Left colon (tissue), 2 donors: ENCODE results near the gene SLC46A2. TPM values are rescaled to one million over a fixed set of nuclear protein-coding genes. Genes with fewer than 3 reads are reported as not detected.

ENCODE experiments used
- ATAC-seq: fragments of 200-7000 bp; cut with Tn5 transposase; one replicate; pipeline ENCODE4 v1.9.1; 2020; ENCODE audit warnings: mild to moderate bottlenecking, moderate library complexity
- DNase-seq, 2 donors: peaks; one replicate each; pipeline ENCODE4 v3.0.0-alpha.2; 2020
- intact Hi-C, 2 donors: fragments of 100-400 bp; cut with DNase I in 1 of 2; cut with micrococcal nuclease in 1 of 2; formaldehyde crosslinking; loops; one replicate each; pipeline versions ENCODE4 v1.11.2 to v1.14.0; 2022; cut with DNase I, micrococcal nuclease
- total RNA-seq, 2 donors: library from RNA; stranded (reverse); fragmentation: NEBNext Ultra II Directional; extraction: Animal tissue kit (Norgen Biotek cat#: 25700); gene quantifications; one replicate each; pipeline ENCODE4 v1.2.1, GENCODE V29; 2021
- donor health status: DM: no; HTN: no; CAD: no.
- donor health status: DM: yes; HTN: yes; CAD: no.

The SLC46A2 gene
- total RNA-seq, 2 donors from 2014 or later: not detected

DNA sequence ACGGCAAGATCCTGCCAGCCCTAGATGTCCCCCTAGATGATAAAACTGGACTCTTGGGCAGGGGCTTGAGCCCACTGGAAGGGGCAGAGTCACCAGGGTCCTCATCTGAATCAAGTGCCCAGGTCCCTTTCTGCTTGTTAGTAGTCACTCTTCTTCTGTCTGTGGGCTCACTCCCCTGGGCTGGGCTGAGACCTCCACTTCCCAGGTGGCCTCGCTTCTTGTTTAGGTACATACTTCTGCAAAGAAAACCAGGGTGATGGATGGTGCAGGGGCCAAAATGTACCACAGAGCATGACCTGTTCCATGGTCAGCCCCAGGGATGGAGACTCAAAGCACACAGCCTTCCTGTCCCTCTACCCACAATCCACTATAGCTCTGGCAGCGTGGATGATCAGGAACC lies 845 bp upstream of the SLC46A2 start:
- DNase-seq: no peak
- intact Hi-C loops: no loop called here
- ATAC-seq: no peak

DNA sequence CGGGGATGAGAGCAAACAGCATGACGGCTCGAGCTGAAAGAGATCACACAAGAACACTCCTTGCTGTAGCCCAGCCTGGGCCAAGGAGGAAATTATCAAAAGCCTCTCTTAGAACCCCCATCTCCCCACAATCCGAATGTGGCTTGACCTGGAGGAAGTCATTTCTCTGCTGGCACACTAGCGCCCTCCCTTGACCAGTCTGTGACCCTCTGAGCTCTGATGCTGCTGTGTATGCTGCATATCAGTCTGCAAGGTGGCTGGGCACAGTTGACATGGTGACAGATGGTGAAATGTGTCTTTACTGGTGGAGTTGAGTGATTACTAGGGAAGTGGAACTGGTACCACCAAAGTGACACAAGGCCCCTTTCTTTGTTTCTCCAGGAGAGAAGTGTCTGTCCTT lies 3.3 kb downstream of the SLC46A2 start:
- no peak for ATAC-seq
- no peak for DNase-seq
- intact Hi-C loops: no loop called here

DNA sequence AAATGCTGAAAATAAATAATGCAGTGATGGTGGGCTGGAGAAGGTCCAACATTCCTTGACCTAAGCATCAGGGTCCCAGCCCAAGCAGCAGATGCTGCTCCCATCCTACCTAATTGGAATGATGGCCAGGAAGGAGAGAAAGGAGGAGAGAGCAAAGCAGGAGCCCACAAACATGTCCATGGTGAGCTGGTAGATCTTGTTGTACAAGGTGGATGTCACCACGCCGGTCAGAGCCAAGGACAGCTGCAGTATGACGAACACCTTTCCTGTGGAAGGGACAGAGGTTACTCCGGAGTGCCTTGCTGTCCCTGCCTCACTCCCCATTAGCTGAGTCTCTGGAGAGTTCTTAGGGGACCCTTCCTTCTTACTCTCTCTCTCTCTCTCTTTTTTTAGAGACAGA lies 4.3 kb downstream of the SLC46A2 start:
- intact Hi-C loops: no loop called here
- ATAC-seq (no peak), DNase-seq (no peak)

DNA sequence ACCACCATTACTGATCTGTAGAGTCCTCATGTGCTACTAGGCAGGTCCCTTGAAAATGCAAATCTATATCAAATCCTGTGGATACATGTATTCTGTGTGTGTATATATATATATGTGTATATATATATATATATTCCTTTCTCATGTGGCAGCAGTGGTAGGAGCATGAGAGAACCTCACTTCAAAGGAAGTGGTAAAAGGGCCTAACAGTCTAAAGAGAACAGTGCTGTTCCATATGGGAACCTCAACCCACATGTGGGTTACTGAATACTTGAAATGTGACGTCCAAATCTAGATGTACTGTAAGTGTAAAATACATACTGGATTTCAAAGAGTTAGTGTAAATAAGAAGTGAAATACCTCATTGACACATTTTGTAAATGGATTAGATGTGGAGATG lies 5.4 kb downstream of the SLC46A2 start:
- DNase-seq (no peak), ATAC-seq (no peak)
- intact Hi-C loops: no loop called here

DNA sequence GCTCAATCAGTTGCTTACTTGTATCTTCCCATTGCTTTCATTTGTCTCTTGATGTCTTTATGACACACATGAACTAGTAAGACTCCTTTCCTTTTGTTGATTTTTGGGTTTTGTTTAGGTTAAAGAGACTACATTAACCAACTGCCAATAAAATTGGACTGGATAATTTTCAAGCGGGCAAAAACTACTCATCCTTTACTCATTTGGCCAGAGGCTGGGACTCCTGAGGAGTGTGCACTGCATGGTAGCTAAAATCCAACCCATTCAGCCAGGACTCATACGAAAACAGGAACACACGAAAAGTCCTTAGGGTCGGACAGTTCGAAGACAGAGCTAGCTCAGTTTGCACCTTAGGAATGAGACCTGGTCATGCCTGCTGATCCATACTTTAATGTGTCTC lies 6.0 kb downstream of the SLC46A2 start:
- ATAC-seq (no peak), DNase-seq (no peak)
- intact Hi-C loops: no loop called here

DNA sequence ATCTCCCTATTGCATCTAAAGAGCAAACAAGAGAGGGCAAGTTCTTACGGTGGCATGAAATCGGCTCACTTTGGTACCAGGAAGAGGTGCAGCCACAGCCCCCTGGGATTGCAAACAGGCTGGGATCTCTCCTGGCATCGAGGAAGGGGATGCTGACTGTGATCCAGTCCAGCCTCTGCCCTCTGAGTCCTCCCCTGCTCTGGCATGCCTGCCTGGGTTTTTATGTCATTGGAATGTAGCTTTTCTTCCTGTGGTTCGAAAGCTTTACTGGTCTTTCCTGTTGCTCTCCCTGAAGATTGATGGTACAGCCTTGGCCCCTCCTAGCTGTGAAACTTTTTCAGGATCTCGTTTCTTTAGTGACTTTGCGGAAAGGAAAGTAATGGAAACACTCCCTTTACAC lies 6.6 kb downstream of the SLC46A2 start:
- ATAC-seq (no peak), DNase-seq (no peak)
- intact Hi-C loops: no loop called here

DNA sequence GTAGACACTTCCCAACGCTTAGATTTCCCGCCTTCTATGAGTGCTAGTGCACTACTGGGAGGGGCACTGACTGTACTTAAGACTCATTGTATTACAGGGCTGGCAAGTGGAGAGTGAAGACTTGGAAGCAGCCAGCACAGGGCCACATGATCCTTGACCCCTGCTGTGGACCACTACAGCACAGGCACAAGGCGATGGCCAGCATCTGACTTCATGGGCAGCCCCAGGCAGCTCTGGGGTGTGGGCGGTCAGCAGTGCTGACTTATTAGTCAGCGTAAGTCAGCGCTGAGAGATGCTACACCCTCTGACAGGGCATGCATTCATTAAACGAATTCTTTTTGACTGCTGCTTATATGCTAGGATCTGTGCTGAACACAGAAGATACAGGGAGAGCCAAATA lies 9.3 kb downstream of the SLC46A2 start:
- DNase-seq (no peak), ATAC-seq (no peak)
- intact Hi-C loops: no loop called here

DNA sequence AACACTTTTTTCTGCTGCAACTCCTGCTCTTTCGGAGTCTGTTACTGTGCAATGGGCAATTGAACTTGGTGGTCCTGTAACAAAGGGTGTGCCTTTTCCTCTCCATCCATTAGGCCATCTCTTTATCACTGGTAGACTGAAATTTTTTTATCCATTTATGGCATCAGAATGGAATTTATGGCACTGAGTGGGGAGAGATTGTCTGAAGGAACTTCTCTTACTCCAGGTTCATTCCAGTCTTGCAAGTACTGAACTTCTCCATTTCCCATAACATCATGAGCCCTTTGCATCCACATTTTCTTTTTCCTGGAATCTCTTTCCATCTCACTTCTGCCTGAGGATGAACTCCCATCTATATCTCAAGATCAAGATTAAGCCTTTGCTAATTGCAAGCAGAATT lies 10.0 kb downstream of the SLC46A2 start:
- DNase-seq (no peak), ATAC-seq (no peak)
- intact Hi-C loops: no loop called here

DNA sequence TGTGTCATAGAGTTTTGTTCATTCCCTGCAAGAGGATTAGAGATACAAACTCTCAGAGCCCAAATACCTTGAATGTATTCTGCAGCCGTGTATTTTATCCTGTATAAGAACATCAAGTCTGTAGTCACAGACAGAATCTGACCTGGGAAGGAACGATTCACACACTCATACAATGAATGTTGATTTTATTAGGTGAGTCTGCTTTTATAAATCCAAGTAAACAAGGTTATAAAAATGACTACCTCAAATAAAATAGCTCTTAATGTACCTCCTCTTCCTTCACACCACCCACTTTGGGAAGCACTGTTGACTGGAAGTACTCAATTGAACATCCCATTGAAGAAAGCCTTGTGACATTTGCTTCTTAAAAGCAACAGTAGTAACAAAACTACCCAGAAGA lies 11.9 kb downstream of the SLC46A2 start:
- intact Hi-C loops: no loop called here
- ATAC-seq: no peak

DNA sequence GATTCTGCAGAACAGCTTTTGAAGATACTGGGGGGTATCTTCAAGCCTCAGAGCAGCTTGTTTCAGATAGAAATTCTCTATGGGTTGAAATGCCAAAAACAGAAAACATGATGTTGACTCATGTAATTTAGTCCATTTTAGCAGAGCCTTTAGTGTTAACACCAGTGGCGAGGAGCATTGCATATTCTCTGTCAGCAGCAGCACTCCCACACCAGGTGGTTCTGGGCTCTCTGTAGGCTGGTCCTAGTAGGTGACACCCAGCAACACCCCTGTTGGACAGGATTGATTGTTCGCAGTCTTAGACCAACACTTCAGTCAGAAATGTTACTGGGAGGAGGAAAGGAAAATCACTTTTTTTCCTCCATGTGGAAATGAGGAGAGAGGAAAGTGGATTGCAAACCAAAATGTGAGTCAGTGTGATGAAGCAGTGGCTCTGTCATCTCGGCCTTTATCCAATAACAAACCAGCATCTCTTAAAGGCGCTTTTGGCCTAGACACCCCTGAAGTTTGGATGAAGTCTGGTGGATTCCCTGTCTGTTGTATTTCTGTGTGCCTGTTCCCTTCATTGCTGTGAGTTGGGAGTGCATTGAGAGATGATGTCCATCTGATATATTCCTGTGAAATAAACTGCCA lies 16.8 kb downstream of the SLC46A2 start:
- intact Hi-C loops: no loop called here
- DNase-seq: no peak
- no peak for ATAC-seq

More for the DNA sequence above, 11.9 kb downstream of the SLC46A2 start:
- DNase-seq: no peak

DNA sequence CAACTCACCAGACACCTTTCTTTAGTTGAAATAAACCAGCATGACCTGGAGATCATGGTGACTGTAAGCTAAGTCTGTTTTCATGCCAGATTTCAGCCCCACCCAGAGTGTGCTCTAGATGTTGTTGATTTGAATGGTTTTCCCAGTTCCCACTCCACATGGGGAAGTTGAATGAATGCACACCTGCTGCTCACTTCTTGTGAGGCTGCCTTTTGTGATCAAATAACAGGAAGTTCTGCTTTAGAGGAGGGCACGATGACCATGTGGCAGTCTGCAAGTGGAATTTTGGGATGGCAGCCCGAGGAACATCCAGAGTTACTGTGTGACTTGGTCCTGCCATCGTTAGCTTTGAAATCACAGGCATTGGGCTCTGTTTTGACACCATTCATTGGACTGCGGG lies 18.7 kb downstream of the SLC46A2 start:
- intact Hi-C loops: no loop called here
- ATAC-seq (no peak), DNase-seq (no peak)

DNA sequence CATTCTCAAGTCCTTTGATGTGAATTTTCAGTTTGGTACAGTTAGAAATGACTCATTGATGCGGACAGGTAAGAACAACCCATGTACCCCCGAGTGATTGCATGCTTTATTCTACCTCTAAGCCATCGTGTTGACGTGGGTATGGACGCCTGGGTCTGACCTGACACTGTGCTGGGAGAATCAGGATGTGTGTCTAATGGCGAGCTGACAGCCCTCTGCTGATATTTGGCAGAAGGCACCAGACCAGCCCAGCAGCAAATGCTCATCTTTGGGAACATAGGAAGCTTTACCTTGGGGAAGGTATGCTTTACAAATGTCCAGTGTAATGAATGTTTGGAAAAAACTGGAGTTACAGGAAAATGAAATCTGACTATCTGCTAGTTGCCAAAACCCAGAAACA lies 20.1 kb downstream of the SLC46A2 start:
- ATAC-seq (no peak), DNase-seq (no peak)
- intact Hi-C loops: no loop called here

DNA sequence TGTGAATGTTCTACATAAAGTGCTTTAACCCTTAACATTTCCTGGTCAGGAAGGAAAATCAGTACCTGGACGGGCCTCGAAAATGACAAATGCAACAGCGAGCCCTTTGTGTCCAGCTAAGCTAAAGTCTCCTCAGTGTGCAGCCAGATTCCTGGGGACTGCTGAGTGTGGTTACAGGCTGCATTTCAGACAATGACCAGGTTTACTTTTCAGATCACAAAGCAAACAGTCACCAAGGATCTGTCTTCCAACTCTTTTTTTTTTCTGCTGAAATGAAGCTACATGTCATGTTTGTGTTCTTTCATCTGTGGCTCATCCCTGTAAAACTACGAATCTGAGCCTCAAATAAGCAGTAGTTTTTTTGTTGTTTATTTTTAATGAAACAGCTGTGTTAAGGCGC lies 20.8 kb downstream of the SLC46A2 start:
- ATAC-seq (no peak), DNase-seq (no peak)
- intact Hi-C loops: no loop called here

DNA sequence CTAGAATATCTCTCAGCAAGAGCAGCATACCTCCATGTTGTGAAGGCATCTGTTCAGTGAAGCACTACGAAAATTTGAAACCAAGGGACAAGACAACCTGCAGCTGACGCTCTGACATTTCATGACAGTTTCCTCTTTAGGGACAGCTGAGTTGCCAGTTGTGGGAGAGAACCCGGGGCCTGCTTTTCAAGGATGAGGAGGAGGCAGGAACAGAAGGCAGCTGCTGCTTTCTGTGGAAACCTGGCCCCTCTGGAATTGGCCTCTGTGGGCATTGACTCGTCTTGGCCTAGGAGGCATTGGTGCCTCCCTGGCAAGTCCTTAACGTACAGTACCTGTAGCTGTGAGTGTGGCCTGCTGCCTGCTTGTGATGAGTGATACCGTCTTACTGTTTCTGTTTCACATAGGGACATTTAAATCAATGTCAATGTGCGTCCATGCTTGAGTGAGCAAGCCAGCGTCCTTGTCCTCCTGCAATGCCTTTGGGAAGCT lies 21.6 kb downstream of the SLC46A2 start:
- DNase-seq (no peak), ATAC-seq (no peak)
- intact Hi-C loops: no loop called here

DNA sequence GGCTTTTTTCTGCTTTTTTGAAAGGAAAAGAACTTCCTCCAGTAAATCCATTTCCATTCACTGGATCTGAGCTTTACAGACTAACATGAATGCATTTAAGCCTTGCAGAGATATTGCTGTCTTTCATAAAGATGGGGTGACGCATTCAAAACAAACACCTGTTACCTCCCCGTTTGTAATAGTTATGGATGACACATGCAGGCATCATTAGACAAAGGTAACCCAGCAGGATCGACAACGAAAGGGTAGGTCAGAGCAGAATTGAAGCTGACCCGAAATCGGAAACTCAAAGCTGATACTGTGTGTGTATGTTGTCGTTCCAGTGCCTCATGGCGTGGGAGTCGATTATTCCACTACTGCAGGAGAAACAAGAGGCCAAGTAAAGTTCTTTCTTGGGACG lies 22.2 kb downstream of the SLC46A2 start:
- ATAC-seq (no peak), DNase-seq (no peak)
- intact Hi-C loops: no loop called here

DNA sequence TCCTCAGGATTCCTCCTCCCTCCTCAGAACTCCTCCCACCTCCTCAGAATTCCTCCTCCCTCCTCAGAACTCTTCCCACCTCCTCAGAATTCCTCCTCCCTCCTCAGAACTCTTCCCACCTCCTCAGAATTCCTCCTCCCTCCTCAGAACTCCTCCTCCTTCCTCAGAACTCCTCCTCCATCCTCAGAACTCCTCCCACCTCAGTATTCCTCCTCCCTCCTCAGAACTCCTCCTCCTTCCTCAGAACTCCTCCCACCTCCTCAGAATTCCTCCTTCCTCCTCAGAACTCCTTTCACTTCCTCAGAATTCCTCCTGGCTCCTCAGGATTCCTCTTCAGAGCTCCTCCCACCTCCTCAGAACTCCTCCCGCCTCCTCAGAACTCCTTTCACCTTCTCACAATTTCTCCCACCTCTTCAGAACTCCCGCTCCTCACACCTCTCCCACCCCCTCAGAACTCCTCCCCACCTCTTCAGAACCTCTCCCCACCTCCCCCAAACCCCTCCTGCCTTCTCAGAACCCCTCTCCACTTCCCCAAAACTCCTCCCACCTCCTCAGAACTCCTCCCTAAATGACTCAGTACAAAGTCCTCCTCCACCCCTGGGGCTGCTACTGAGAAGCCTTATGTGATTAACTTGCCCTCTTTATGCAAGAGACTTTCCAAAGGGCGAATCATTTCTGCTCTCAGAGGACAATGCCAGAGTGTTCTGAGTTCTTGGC lies 23.2 kb downstream of the SLC46A2 start:
- intact Hi-C loops: no loop called here
- peak; percentile 90 for ATAC-seq
- peak in 1 of 2 donors; percentile 58 for DNase-seq

DNA sequence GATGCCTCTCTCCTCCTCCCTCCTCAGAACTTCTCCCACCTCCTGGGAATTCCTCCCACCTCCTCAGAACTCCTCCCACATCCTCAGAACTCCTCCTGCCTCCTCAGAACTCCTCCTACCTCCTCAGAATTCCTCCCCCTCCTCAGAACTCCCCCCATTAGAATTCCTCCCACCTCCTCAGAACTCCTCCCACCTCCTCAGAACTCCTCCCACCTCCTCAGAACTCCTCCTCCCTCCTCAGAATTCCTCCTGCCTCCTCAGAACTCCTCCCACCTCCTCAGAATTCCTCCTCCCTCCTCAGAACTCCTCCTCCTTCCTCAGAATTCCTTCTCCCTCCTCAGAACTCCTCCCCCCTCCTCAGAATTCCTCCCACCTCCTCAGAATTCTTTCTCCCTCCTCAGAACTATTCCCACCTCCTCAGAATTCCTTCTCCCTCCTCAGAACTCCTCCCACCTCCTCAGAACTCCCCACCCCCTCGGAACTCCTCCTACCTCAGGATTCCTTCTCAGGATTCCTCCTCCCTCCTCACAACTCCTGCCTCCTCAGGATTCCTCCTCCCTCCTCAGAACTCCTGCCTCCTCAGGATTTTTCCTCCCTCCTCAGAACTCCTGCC lies 23.9 kb downstream of the SLC46A2 start:
- peak; percentile 46 for ATAC-seq
- peak in 1 of 2 donors; percentile 35 for DNase-seq
- intact Hi-C loops: no loop called here

DNA sequence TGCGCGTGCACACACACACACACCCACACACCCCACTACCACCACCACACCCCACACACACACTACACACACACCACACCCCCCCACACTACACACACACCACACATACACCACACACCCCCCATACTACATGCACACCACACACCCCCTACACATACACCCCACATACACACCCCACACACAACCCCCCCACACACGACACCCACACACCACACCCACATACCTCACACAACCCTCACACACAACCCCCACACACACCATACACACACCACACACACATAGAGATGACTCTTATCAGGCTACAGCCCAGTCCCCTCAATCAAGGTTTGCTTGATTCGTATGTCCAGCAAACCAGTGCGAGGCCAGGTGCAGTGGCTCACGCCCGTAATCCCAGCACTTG lies 25.7 kb downstream of the SLC46A2 start:
- intact Hi-C loops: no loop called here
- DNase-seq (no peak), ATAC-seq (no peak)

DNA sequence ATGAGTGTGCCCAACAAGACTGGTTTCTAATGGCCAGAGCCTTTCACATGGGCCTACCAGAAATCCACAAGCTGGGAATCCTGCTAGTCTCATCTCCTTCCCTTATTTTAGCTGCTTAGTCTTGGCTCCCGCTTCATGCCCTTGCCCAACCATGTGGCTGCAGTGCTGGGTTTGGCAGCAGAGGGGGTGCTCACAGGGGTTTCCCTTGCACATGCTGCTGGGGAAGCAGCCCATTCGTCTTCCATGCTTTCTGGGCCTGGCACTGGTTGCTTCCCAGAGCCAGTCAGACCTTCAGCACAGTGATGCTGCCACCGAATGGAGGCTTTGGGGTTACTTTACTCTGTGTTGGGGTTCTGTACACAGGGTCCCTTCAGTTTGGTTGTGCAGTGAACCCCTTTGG lies 26.3 kb downstream of the SLC46A2 start:
- intact Hi-C loops: no loop called here
- DNase-seq (no peak), ATAC-seq (no peak)

DNA sequence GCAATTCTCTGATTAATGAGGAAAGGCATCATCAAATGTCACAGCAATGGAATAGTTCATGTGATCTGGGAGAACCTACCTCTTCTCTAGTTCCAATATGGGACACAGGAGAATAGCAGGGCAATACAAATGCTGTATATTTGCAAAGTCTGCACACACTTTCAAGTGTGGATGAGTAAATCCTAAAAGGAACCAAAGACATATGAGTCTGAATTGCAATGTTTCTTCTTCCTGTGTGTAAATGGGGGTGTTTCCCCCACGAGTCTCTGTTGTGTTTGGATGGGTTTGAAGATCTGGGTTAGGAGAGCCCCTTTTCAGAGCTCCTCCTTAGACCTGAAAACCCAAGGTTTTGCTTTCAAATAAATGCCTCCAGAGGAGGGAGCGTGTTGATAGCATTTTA lies 26.9 kb downstream of the SLC46A2 start:
- no peak for ATAC-seq
- no peak for DNase-seq
- intact Hi-C loops: no loop called here
